ENCODE results near the gene OSBPL9. TPM values are rescaled to one million over a fixed set of nuclear protein-coding genes. Genes with fewer than 3 reads are reported as not detected.

The OSBPL9 gene
- total RNA-seq (2022) (58.7 and 61.9 TPM in 2 replicates), Bru-seq, nascent RNA (percentile 68 among the genes with signal in this experiment), BruChase-seq, experiment 1, labeled RNA remaining after a 2-hour chase (percentile 61 among the genes with signal in this experiment), BruChase-seq, experiment 2, labeled RNA remaining after a 6-hour chase (percentile 63 among the genes with signal in this experiment)
- long read RNA-seq, transcript OSBPL9-203 (24 exons, 2,893 nt): minor isoform, 20 of 147 reads
- long read RNA-seq, transcript OSBPL9-201 (20 exons, 2,721 nt): minor isoform, 5 of 147 reads
- long read RNA-seq, transcript OSBPL9-207 (20 exons, 2,755 nt): minor isoform, 33 of 147 reads
- long read RNA-seq, transcript OSBPL9-222 (21 exons, 2,210 nt): major isoform, 42 of 147 reads
- long read RNA-seq, partial matches to known transcripts: 12 of 147 reads
- long read RNA-seq, other reads (novel, unspliced or antisense): 30 of 147 reads

- Histone ChIP-seq H3K4me1 (peaks cover 13% of the 10 kb centered on the region), H3K9me3 (no peaks in the 10 kb centered on the region), H3K4me3 (ENCODE audit: low read depth, low read length) (peak within 1 kb of the TSS; percentile 94), H3K36me3 (ENCODE audit: control insufficient read depth, insufficient read depth, low read length) (no peaks in the 10 kb centered on the region), H3K27me3 (replicated peaks; ENCODE audit: control insufficient read depth, insufficient read depth, low read length) (no peaks in the 10 kb centered on the region)
- Mint-ChIP-seq H3K9me3 (ENCODE audit: unreplicated experiment) (no peaks in the 10 kb centered on the region), H3K27me3 (ENCODE audit: insufficient read depth, unreplicated experiment) (no peaks in the 10 kb centered on the region), H3K27ac (ENCODE audit: unreplicated experiment) (peak within 1 kb of the TSS; percentile 92), H3K4me1 (ENCODE audit: low read depth, unreplicated experiment) (peaks cover 22% of the 10 kb centered on the region), H3K36me3 (ENCODE audit: insufficient read depth, unreplicated experiment) (peaks cover 8% of the 10 kb centered on the region), H3K4me3 (ENCODE audit: unreplicated experiment) (peak within 1 kb of the TSS; percentile 93)
- TF ChIP-seq CTCF (IDR thresholded peaks at IDR 0.05; ENCODE audit: insufficient read depth in 1 of 2, low read depth in 1 of 2, low read length in 1 of 2, severe bottlenecking in 1 of 2, unreplicated experiment in 1 of 2): no peak
- ChIA-PET POLR2A (no interaction called here), CTCF (no interaction called here)
- intact Hi-C loops (cut with micrococcal nuclease; ENCODE audit: unreplicated experiment): loop anchor here (2.0 to 5.0 kb wide), 2 partner anchors 48 to 110 kb away; no protein-coding TSS in a partner anchor
- DNase-seq: peak; percentile 78 to 86
- TSS peak; percentile 51 for BruUV-seq (replicated peaks)
Observed at GRCh38 chr1:51616903-51617708, at the start of gene OSBPL9. OSBPL9 (plus strand) TSS chr1:51617092; CDS start chr1:51617111, 19 bp downstream.

DNA sequence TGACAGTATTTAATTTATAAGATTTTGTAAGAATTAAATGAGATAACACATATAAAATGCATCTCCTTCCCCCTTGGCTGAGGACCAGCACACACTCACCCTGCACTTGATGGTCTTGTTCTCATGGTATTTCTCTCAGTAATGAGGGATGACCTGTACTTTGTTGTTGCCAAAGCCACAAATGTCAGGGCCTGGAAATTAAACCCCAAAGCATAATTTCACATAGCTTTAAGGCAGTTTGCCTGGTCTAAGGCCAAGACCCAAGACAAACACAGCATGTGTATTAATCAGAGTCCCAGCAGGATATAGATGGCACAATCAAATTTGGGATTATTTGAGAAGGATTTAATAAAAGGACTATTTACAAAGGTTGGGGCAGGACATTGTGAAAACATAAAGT is 49.2 kb upstream of the OSBPL9 start:
- Histone ChIP-seq H3K4me3 (ENCODE audit: low read depth, low read length) (no peak overlapping the region), H3K36me3 (ENCODE audit: control insufficient read depth, insufficient read depth, low read length) (no peaks in the 10 kb centered on the region), H3K4me1 (peaks cover 43% of the 10 kb centered on the region), H3K9me3 (no peaks in the 10 kb centered on the region), H3K27me3 (replicated peaks; ENCODE audit: control insufficient read depth, insufficient read depth, low read length) (no peaks in the 10 kb centered on the region)
- ChIA-PET CTCF (no interaction called here), POLR2A (no interaction called here)
- H3K27me3 Mint-ChIP-seq (ENCODE audit: insufficient read depth, unreplicated experiment): no peaks in the 10 kb centered on the region
- BruUV-seq (replicated peaks): no TSS peak
- no peaks in the 10 kb centered on the region for H3K9me3 Mint-ChIP-seq (ENCODE audit: unreplicated experiment)
- H3K27ac Mint-ChIP-seq (ENCODE audit: unreplicated experiment): no peak overlapping the region
- DNase-seq: no peak
- H3K4me1 Mint-ChIP-seq (ENCODE audit: low read depth, unreplicated experiment): peaks cover 15% of the 10 kb centered on the region
- no peaks in the 10 kb centered on the region for H3K36me3 Mint-ChIP-seq (ENCODE audit: insufficient read depth, unreplicated experiment)
- no peak for TF ChIP-seq CTCF (IDR thresholded peaks at IDR 0.05; ENCODE audit: insufficient read depth in 1 of 2, low read depth in 1 of 2, low read length in 1 of 2, severe bottlenecking in 1 of 2, unreplicated experiment in 1 of 2)
- H3K4me3 Mint-ChIP-seq (ENCODE audit: unreplicated experiment): no peak overlapping the region
- intact Hi-C loops (cut with micrococcal nuclease; ENCODE audit: unreplicated experiment): loop anchor here (2.0 kb wide), 1 partner anchor 49 kb away; the partner anchor contains the start of gene OSBPL9

DNA sequence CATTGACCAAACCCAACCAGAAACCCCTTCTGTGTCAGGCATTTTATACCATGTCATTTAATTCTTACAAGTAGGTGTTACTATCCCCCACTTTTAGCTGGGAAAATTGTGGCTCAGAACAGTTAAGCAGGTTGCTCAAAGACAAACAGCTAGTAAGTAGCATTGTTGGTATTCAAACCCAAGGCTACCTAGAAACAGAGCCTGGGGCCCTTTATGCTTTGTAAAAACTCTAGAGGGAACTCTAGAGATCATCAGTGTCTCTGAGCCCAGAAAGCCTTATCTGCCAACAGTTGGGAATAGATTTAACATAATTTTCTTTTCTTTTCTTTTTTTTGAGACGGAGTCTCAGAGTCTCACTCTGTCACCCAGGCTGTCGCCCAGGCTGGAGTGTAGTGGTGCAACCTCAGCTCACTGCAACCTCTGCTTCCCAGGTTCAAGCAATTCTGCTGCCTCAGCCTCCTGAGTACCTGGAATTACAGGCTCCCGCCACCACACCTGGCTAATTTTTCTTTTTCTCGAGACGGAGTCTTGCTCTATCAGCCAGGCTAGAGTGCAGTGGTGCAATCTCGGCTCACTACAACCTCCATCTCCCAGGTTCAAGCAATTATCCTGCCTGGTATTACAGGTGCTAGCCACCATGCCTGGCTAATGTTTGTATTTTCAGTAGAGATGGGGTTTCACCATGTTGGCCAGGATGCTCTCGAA is 48.5 kb upstream of the OSBPL9 start:
- no peaks in the 10 kb centered on the region for H3K36me3 Mint-ChIP-seq (ENCODE audit: insufficient read depth, unreplicated experiment)
- H3K4me1 ChIP-seq: peaks cover 43% of the 10 kb centered on the region
- no peak overlapping the region for H3K4me3 ChIP-seq (ENCODE audit: low read depth, low read length)
- no peak for TF ChIP-seq CTCF (IDR thresholded peaks at IDR 0.05; ENCODE audit: insufficient read depth in 1 of 2, low read depth in 1 of 2, low read length in 1 of 2, severe bottlenecking in 1 of 2, unreplicated experiment in 1 of 2)
- ChIA-PET CTCF (no interaction called here), POLR2A (no interaction called here)
- no peak for DNase-seq
- peak overlapping the region; percentile 98 for H3K27ac Mint-ChIP-seq (ENCODE audit: unreplicated experiment)
- no peaks in the 10 kb centered on the region for H3K9me3 Mint-ChIP-seq (ENCODE audit: unreplicated experiment)
- no TSS peak for BruUV-seq (replicated peaks)
- H3K4me1 Mint-ChIP-seq (ENCODE audit: low read depth, unreplicated experiment): peaks cover 15% of the 10 kb centered on the region
- H3K9me3 ChIP-seq: no peaks in the 10 kb centered on the region
- H3K27me3 Mint-ChIP-seq (ENCODE audit: insufficient read depth, unreplicated experiment): no peaks in the 10 kb centered on the region
- intact Hi-C loops (cut with micrococcal nuclease; ENCODE audit: unreplicated experiment): loop anchor here (2.0 kb wide), 1 partner anchor 48 kb away; the partner anchor contains the start of gene OSBPL9
- H3K4me3 Mint-ChIP-seq (ENCODE audit: unreplicated experiment): no peak overlapping the region
- H3K27me3 ChIP-seq (replicated peaks; ENCODE audit: control insufficient read depth, insufficient read depth, low read length): no peaks in the 10 kb centered on the region
- no peaks in the 10 kb centered on the region for H3K36me3 ChIP-seq (ENCODE audit: control insufficient read depth, insufficient read depth, low read length)
